ENCODE data around the gene KRT74. TPM values are rescaled to one million over a fixed set of nuclear protein-coding genes. Genes with fewer than 3 reads are reported as not detected.

Gene KRT74
- total RNA-seq, 1 experiment from 2014 or later = not detected

DNA sequence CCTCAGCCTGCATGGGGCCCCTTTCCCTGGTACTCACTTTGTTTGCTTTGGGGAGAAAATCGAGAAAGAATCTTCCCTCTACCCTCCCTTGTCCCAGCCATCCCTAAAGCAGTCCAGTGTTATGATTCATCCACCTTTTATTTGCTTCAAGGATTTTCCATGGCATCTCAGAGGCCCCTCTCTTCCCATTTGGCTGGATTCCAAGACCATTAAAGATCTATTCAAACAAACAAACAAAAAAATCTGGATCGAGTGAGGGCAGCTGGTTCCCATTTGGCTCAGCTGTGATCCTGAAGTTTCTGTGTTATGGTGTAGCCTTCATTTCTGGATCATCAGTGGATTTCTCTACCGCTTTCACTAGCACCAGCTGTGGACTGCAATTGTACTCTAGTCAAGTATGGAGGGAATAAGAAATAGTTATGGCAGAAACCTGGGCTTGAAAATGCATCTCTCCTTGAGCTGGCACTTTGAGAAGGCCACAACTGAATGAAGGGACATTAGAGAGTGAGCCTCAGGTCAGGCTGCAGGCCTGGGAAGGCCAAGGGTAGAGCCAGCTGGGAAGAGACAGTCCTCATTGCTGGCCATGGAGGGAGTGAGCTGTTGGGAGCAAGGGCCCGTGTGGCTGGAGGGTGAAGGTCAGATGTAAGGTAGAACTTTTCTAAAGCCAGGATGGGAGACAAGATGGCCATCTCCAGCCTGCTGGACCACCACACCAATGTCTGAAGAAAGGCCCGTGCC, 34.4 kb downstream of the KRT74 start:
- ATAC-seq = no peak
- ChIA-PET POLR2A (no interaction called here), CTCF (interaction anchor here (0.5 to 1.6 kb wide), 2 partner anchors 331 to 365 kb away, joined by 3 read pairs; no protein-coding TSS in a partner anchor)
- Mint-ChIP-seq H3K9me3 (no peaks in the 10 kb centered on the region), H3K27me3 (ENCODE audit: low read depth) (no peaks in the 10 kb centered on the region), H3K36me3 (no peaks in the 10 kb centered on the region), H3K4me3 (no peak overlapping the region), H3K4me1 (no peaks in the 10 kb centered on the region), H3K27ac (no peak overlapping the region)
- TF ChIP-seq ARID4B (CRISPR knock-in tag; IDR thresholded peaks at IDR 0.05; ENCODE audit: borderline replicate concordance) (no peak), ZNF281 (CRISPR knock-in tag; IDR thresholded peaks at IDR 0.05) (no peak), ATF1 (CRISPR knock-in tag; IDR thresholded peaks at IDR 0.05) (no peak), E2F1 (CRISPR knock-in tag; IDR thresholded peaks at IDR 0.05) (no peak), ZNF425 (CRISPR knock-in tag; conservative IDR thresholded peaks at IDR 0.05) (no peak), HMGA2 (CRISPR knock-in tag; IDR thresholded peaks at IDR 0.05) (no peak), ZNF396 (CRISPR knock-in tag; IDR thresholded peaks at IDR 0.05; ENCODE audit: borderline replicate concordance) (no peak), USF2 (CRISPR knock-in tag; IDR thresholded peaks at IDR 0.05) (no peak), ZNF423 (CRISPR knock-in tag; IDR thresholded peaks at IDR 0.05) (no peak), ZNF263 (CRISPR knock-in tag; IDR thresholded peaks at IDR 0.05; ENCODE audit: low read depth) (no peak), IRF1 (CRISPR knock-in tag; IDR thresholded peaks at IDR 0.05) (no peak), ETV6 (CRISPR knock-in tag; IDR thresholded peaks at IDR 0.05) (no peak)
- TF ChIP-seq, protein P1, sequence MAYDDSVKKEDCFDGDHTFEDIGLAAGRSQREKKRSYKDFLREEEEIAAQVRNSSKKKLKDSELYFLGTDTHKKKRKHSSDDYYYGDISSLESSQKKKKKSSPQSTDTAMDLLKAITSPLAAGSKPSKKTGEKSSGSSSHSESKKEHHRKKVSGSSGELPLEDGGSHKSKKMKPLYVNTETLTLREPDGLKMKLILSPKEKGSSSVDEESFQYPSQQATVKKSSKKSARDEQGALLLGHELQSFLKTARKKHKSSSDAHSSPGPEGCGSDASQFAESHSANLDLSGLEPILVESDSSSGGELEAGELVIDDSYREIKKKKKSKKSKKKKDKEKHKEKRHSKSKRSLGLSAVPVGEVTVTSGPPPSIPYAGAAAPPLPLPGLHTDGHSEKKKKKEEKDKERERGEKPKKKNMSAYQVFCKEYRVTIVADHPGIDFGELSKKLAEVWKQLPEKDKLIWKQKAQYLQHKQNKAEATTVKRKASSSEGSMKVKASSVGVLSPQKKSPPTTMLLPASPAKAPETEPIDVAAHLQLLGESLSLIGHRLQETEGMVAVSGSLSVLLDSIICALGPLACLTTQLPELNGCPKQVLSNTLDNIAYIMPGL (CRISPR knock-in tag; IDR thresholded peaks at IDR 0.05) = no peak
- DNase-seq (ENCODE audit: low spot score) = no peak
